HG03442 (cell line): ENCODE measurements around the gene CUX1.
"Not testable (repeated sequence)": the region's sequence is repeated elsewhere in the genome, so short reads cannot be mapped to it uniquely, and the experiment has no call there.

ENCODE experiments used
- ATAC-seq: cut with Tn5 transposase; IDR thresholded peaks from one replicate; pipeline ENCODE4 v1.9.1; 2021; ENCODE audit warnings: mild to moderate bottlenecking, moderate library complexity; ENCODE audit not compliant: unreplicated experiment

The CUX1 gene

DNA sequence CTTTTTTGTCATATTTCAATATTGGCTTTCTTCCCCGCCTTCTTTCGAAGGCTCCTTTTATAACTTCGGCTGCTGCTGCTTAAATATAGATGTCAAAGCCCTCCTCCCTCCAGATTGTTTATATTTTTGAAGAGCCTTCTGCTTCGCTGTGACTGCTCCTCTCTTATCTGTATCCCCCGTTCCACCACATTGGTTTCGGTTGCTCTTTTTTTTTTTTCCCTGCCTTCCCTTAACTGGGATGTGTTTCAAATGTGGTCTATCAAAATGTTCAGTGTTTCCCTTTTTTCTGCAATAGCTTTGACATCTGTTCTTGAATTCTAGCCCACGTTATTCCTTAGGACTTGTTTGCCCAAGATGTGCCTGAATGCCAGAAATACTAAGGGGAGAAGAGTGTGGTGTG is 96.4 kb downstream of the CUX1 start:
- no peak for ATAC-seq

DNA sequence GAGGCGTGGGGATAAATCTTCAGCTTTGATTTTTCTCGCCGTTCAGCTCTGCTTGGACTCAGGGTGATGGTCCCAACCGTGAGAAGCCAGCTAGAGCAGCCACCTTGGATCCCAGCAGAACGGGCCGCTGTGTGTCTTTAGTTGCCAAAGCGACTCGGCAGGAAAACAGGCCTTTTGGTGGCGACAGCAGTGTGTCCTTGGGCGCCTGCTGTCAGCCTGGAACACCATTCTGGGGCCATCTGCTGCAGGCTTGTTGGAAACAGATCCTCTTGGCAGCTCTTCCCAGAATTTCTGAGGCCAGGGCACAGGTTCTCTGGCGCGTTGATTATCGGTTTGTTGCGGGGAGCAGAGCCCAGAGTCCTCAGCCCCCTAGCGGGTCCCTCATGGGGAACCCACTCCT is 97.6 kb downstream of the CUX1 start:
- ATAC-seq, result no peak

DNA sequence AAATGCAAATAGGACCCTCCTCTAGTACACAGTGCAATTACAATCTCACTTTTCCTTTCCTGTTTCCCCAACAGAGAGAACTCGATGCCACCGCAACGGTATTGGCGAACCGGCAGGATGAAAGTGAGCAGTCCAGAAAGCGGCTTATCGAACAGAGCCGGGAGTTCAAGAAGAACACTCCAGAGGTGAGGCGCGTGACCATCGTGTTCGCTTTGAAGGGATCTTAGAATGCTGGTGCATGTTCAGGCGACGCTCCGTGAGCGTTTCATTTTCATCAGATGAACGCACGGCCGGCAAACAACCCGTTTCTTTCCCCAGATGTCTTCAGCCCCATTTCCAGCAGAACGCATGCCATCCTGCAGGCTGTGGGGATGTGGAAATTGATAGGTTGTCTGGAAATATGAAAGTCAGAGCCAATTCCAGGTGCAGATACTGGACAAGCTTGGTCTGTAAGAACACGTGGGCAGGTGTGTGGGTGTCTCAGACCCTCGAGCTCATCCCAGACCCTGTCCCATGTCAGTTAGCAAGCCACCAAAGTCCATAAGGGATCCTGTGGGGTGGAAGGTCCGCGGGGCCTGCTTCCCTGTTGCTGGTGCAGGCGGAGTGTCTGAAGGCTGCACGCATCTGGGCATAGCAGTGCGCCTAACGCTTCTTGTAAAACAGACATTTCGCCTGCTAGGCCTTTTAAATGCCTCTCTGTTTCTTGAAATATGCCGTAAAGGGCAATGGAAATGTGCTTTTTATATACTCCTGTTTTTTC is 98.8 kb downstream of the CUX1 start:
- ATAC-seq, result no peak

DNA sequence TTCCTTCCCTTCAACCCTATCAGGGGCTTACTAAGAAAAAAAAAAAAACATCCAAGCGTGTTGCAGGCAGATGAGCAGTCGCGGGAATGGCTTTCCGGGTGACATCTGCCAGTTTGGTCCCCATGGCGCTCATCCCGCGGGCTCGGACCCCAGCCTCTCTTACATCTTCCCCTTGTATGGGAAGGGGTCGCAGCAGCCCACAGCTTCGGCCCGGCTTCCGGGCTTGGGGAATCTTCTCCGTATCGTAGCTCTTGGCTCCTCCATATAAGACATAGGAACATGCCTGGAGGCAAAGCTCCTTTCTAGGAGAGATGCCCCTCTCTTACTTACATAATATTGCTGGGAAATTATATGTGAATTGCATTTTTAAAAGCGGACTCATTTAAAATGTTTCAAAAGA is 99.5 kb downstream of the CUX1 start:
- no peak for ATAC-seq

DNA sequence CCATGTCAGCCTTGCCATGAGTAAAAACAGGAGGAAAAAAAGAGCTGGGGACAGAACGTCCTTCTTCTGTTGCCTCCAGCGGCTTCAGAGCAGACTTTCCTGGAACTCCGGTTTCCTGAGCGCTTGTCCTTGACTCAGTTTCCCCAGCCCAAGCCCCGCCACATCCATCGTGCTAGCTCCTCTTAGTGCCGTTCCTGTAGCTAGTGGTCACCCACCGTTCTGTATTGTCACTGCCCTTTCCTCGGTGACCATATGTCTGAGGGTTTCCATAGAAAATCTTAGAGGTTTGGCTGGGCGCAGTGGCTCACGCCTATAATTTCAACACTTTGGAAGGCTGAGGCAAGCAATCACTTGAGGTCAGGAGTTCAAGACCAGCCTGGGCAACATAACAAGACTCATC is 100.1 kb downstream of the CUX1 start:
- no peak for ATAC-seq

DNA sequence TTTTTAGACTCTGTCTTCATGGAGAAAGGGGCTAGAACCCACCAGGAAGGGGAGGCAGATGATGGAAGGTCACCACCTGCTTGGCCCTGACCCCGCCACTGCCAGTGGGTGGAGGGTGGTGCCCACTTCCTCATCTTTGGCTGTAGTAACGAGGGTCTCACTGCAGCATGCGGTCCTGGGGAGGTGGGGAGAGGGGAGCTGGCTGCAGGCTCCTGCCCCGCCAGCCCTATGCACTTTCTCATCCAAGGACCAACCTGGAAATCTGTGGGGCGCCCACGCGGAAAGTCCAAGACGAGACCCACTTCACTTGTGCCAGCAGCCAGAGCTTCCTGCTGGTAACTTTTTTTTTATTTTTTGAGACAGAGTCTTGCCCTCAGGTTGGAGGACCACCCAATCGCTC is 101.0 kb downstream of the CUX1 start:
- ATAC-seq, result no peak

DNA sequence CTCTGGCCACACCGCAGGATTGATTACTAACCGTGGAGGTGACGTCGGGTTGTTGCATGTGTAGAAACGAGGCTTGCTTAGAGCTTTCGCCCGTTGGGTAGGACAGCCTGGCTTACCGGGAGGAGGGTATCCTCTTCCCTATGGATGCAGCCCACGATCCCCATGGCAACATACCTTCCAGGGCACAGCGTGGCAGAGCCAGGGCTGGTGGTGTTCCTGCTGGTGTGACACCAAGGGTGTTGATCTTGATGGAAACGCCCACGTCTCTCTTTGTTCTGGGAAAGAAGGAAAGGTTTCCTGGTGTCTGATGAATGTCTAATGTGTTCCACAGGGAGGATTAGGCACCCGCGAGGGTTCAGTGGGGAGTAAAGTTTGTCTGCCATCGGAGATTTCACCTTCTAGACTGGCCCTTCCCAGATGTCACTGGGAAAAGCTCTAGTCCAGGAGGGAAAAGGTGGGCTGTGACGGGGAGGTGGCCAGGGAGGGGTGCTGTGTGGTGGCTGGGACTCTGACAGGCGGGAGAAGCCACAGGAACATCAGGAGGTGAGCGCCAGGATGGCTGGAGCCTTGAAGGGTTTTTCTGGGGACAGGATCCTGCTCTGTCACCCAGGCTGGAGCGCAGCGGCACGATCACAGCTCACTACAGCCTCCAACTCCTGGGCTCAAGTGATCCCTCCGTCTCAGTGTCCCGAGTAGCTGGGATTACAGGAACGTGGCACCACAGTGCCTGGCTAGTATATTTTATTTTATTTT is 102.1 kb downstream of the CUX1 start:
- no peak for ATAC-seq

DNA sequence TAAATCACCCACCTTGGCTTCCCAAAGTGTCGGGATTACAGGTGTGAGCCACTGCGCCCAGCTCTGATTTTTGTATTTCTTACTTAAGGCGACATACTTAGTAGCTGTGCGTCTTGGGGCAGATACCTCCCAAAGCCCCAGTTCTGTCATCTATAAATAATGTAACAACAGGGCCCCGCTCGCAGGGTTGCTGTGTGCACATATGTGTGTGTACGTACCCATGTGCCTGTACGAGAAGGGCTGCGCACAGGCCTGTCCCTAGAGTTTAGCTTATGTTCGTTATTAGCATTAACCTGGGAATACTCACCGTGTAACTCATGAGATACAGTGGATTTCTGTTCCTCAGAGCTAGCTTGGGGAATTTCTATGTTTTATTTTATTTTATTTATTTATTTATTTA is 103.6 kb downstream of the CUX1 start:
- no peak for ATAC-seq

DNA sequence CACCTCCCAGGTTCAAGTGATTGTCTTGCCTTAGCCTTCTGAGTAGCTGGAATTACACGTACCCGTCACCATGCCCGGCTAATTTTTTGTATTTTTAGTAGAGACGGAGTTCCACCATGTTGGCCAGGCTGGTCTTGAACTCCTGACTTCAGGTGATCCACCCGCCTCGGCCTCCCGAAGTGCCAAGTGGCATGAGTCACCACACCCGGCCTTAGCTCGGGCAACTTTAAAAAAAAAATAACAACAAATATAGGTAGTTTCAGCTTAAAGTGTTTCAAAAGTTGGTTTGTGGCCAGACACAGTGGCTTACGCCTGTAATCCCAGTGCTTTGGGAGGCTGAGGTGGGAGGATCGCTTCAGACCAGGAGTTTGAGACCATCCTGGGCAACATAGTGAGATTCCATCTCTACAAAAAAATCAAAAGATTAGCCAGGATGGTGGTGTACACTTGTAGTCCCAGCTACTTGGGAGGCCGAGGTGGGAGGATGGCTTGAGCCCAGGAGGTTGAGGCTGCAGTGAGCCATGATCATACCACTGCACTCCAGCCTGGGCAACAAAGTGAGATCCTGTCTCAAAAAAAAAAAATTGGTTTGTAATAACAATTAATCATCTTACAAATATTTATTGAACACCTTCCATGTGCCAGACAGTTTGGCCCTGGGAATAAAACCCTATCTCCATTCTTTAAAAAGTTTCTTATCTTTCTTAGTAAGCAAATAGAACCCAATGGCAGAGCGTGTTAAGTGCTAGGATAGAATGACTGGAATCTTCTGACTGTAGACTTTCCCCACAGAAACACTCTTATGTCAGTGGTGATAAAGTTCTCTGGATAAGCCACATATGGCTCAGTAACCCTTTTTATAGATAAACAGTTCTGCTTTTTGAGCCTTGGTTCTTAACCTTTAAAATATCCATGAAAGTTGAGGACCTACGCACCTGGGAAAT is 104.4 kb downstream of the CUX1 start:
- ATAC-seq, result not testable (repeated sequence)

DNA sequence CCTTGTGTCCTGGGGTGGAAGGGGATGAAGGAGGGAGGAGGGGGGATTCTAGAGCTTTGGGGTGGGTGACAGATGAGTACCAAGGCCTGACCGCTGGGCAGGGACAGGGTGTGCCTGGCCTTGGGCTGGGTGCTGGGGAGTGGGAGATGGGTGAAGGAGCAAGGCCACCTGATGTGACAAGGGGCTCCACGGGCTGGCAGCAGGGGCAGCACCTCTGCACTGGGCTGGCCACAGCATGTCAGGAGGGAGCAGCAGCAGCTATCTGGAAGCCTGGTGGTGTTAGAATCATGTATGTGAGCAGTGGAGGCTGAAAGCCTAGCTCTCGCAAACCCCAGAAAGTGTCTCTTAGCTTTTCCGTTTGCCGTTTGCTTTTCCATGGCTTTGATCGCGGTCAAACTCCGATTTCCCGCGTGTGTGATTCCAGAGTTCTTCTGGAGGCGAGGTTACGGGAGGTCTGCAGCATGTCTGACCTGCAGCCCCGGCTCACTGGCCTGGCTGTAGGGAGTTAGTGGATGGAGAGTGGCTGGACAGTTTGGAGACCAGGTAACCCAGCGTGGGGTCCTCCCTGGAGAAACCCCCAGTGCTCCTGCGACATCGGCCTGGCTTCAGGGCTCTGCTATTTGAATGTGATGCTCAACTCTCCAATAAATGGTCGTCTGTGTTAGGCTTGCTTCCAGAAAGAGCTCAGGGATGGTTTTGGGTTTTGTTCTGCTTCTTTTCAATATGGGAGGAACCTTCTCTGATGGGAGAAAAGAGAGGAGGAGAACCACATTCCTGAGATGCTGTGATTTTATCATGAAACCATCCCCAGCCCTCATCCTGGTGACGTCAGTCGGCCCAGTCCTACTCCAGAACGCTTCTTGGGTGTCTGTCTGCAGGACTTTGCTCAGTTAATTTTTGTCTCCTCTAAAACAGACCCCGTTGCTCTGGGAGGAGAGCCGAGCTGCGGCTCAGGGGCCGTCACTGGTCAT is 105.5 kb downstream of the CUX1 start:
- ATAC-seq, result no peak

DNA sequence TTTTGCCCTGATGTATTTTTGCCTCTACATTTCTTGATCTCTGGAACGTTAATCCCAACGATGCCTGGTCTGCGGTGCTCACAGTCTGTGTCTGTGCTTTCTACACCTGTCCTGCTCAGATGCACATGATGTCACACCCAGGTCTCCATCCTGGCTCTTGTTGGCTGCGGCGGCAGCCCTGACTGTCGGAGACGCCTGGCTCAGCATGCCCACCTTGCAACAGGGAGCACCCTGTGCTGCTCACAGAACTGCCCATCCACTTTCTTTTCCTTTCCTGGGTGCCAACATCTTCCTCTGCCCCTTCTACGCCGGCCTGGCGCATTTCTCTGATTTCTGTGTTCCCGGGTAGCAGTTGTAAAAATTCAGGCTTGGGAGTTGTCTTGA is 106.2 kb downstream of the CUX1 start:
- no peak for ATAC-seq

DNA sequence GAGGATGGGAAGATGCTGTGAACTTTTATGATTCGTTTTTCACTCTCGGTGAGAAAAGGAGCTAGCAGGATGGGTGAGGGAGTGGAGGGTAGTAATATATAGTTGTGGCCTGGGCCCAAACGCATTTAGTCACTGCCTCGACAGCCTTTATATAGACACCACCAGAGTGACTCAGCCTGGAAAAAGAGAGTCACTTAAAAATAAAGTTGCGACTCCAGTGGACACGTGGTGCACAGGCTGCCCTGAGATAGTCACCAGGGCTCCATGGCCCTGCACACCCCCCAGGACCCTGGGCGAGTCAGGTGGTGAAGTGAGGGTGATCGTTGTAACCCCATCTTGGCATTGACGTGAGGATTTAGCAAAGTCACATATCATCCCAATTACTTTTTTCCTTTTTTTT is 106.7 kb downstream of the CUX1 start:
- no peak for ATAC-seq

DNA sequence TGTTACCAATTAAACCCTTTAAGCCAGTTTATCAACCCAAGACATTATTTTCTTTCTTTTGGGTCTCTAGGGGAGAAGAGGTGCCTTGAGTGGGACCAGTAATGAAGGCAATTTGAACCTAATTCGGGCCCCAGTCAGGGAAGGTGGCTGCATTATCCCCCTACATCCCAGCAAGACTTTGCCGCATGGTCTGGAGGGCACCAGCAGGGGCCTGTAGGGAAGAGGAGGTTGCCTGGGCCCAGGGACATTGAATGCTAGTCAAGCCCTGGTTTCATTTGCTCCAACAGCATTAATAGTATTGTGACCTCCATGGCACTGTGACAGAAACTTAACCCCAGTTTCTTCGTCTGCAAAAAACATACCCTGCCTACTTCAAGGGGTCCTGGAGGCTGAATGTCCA is 108.8 kb downstream of the CUX1 start:
- ATAC-seq, result no peak

DNA sequence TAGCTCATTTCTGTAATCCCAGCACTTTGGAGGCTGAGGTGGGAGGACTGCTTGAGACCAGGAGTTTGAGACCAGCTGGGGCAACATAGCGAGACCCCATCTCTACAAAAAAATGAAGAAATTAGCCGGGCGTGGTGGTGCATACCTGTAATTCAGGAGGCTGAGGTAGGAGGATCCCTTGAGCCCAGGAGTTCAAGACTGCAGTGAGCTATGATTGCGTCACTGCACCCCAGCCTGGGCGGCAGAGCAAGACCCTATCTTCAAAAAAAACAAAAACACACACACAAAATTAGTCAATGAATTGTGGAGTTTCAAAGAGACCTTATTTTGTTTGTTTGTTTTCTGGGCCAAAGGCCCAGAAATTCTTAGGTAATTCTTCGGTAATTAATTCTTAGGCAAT is 110.0 kb downstream of the CUX1 start:
- ATAC-seq, result no peak

DNA sequence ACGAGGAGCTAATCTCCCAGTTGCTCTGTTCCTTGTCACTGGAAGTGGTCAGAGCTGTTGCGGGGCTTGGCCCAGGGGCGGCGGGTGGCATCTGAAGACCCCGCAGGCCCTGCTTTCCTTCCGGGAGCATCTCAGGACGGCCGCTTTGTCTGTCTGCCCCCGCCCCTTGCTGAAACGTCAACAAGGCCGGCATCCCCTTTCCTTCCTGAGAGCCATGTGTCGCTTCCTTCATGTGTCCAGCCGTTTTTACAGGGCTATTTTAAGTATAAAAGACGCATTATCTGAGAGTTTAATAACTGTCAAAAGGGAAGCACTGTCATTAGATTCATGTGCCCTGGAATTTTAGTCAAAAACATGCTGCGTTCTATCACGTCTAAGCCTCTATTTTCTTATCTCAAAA is 110.4 kb downstream of the CUX1 start:
- no peak for ATAC-seq

DNA sequence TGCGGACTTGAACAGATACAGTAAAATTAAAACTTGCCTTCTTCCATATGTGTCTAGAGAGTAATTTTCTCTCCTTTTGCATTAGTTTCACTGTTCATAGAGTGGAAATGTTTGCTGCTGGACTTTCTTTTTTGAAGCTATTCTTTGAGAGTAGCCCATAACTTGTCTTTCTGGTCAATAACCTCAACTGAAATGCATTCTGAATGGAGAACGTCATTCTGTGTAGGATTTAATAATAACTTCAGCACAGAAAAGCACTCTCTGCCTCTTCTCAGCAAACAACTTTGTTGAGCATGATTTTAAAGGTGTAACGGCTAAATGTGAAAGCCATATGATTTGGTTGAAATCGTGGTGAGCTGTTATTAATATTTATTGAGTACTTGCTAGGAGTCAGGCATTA is 111.8 kb downstream of the CUX1 start:
- ATAC-seq, result no peak

DNA sequence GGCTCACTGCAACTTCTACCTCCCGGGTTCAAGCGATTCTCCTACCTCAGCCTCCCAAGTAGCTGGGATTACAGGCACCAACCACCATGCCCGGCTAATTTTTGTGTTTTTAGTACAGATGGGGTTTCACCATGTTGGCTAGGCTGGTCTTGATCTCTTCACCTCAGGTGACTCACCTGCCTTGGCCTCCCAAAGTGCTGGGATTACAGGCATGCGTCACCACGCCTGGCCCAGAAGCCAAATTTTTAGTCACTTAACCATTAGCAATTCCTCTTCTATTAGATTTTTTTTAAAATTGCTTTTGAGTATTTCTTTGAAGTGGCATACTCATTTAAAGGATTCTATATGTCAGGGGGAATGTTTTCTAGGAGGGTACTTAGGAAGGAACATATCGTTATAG is 112.5 kb downstream of the CUX1 start:
- ATAC-seq, result not testable (repeated sequence)

DNA sequence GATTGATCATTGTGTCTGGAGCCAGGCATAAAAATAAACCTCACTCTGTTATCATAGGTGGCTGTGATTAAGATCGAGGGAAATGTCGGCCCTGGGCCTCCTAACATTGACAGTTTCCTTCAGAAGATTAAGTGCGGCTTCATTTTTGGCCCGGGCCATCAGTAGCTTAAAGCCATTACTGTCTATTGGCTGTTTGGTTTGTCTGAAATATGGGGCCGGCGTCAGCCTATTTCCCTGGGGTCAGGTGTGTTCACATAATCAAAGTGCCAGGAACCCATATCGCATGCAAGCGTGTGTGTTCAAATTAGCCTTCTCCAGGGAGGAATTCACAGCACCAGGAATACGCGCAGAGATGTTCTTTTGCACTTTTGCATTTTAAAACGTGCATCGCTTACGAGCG is 114.7 kb downstream of the CUX1 start:
- ATAC-seq, result no peak

DNA sequence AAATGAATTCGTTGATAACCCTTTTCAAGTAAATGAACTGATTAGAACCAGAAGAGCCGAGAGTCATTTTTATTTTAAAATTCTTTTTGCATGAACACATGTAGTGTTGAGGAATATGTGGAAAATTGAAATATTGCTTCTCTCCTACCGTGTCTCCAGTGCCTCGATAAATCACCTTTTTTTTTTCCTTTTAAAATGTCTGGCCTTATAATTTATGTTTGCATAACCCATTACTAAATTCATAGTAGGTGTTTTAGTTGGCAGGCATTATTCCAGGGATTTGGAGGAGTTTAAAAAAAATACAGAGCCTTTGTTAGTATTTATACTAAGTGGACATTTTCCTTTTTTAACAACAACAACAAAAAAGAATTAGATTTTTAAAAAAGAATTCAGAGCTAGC is 115.6 kb downstream of the CUX1 start:
- ATAC-seq, result no peak

DNA sequence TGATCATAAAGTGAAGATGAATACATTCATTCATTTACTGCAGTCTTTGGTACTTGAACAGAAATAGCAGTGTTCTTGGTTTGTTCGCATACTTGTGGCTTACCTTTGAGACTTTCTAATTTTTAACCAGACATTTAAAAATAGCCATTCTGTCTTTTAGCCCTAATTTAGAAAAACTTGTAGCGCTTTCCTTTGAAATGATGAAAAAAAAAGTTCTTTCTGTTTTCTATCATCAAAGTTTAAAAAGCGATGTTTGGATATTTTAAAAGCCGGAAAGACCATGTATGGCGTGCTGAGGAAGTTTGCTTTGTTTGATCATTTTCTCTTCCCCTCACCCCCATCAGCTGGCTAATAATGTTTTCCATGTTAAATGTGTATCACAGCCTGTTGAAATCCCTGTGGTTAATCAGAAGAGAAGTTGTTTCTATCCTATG is 116.3 kb downstream of the CUX1 start:
- ATAC-seq, result peak; percentile 69
